Endothelial cell of umbilical vein (primary cell): ENCODE results near the gene TIPIN. TPM values are rescaled to one million over a fixed set of nuclear protein-coding genes. Genes with fewer than 3 reads are reported as not detected.

Source experiments
- BruUV-seq: library from RNA; stranded (reverse); fragments of 400-500 nt; replicated peaks from 2 replicates; lab custom pipeline; 2021; lab: Mats Ljungman, UMichigan
- CTCF ChIA-PET: fragments of 300-600, 350-600 bp; sonication (Branson Sonifier 250); formaldehyde crosslinking; loops from one replicate; lab custom pipeline; 2021; ENCODE audit warnings: antibody characterized with exemption, inconsistent platforms; lab: Charles Lee
- POLR2A ChIA-PET: fragments of 300-600, 350-600 bp; sonication (Branson Sonifier 250); formaldehyde crosslinking; loops from one replicate; lab custom pipeline; 2021; ENCODE audit warnings: antibody characterized with exemption, inconsistent platforms; lab: Charles Lee
- DNase-seq: peaks from one replicate; pipeline ENCODE4 v3.0.0-alpha.2; 2011; ENCODE audit warnings: low read depth, low spot score
- FAIRE-seq: peaks from 2 replicates; lab custom pipeline; 2011; peaks lifted over from hg19 to GRCh38; lab: Jason Lieb, UNC
- H2AFZ ChIP-seq: 2 replicates; pipeline ENCODE4 v1.6.0; 2012; ENCODE audit warnings: low read depth, low read length, control low read depth, inconsistent platforms
- H3K27ac ChIP-seq: 2 replicates; pipeline ENCODE4 v1.5.1; 2011; ENCODE audit warnings: low read depth, mild to moderate bottlenecking, control low read depth, low read length, moderate library complexity; ENCODE audit not compliant: insufficient read depth
- H3K27me3 ChIP-seq, 2 experiments: 2 replicates each; pipeline versions ENCODE4 v1.6.0 to v1.6.1; 2011; ENCODE audit warnings: low read length in 2 of 2, mixed read lengths in 1 of 2; ENCODE audit not compliant: control insufficient read depth in 2 of 2, insufficient read depth in 2 of 2
- H3K36me3 ChIP-seq, 2 experiments: 2 replicates in 1 of 2; 3 replicates in 1 of 2; pipeline ENCODE4 v1.5.1; 2011; ENCODE audit warnings: low read length in 2 of 2, mild to moderate bottlenecking in 1 of 2, moderate library complexity in 1 of 2; ENCODE audit not compliant: control insufficient read depth in 2 of 2, insufficient read depth in 2 of 2; ENCODE audit errors: extremely low read depth in 1 of 2
- H3K4me1 ChIP-seq: 3 replicates; pipeline ENCODE4 v1.5.1; 2011; ENCODE audit warnings: mild to moderate bottlenecking, low read length; ENCODE audit not compliant: control insufficient read depth, insufficient read depth; ENCODE audit errors: extremely low read depth
- H3K4me2 ChIP-seq: 2 replicates; pipeline ENCODE4 v1.6.1; 2011; ENCODE audit warnings: low read length, control low read depth, mixed read lengths; ENCODE audit not compliant: insufficient read depth
- H3K4me3 ChIP-seq, 3 experiments: fragments of 200-600 bp in 1 of 3; sonication (generic), shearing (Covaris generic) in 1 of 3; replicated peaks in 1 of 3; 2 replicates each; pipeline ENCODE4 v1.5.1; 2011 to 2016; ENCODE audit warnings: control low read depth in 3 of 3, low read length in 3 of 3, mild to moderate bottlenecking in 2 of 3, inconsistent platforms in 1 of 3, low read depth in 1 of 3, moderate library complexity in 1 of 3; ENCODE audit not compliant: insufficient read depth in 1 of 3
- H3K79me2 ChIP-seq: 2 replicates; pipeline ENCODE4 v1.6.0; 2012; ENCODE audit warnings: low read length, inconsistent platforms; ENCODE audit not compliant: control insufficient read depth, insufficient read depth
- H3K9ac ChIP-seq: replicated peaks from 2 replicates; pipeline ENCODE3; 2011; ENCODE audit warnings: low read length, control low read depth; ENCODE audit not compliant: insufficient read depth; ENCODE audit errors: extremely low read depth
- H3K9me1 ChIP-seq: replicated peaks from 3 replicates; pipeline ENCODE4 v1.6.0; 2011; ENCODE audit warnings: mild to moderate bottlenecking, low read length; ENCODE audit not compliant: control insufficient read depth, insufficient read depth; ENCODE audit errors: extremely low read depth
- H3K9me3 ChIP-seq: replicated peaks from 2 replicates; pipeline ENCODE4 v1.5.1; 2012; ENCODE audit warnings: low read length, inconsistent platforms; ENCODE audit not compliant: control insufficient read depth, insufficient read depth
- H4K20me1 ChIP-seq: replicated peaks from 2 replicates; pipeline ENCODE3; 2011; ENCODE audit warnings: mild to moderate bottlenecking, low read length; ENCODE audit not compliant: control insufficient read depth, insufficient read depth; ENCODE audit errors: extremely low read depth
- EZH2 ChIP-seq: IDR thresholded peaks from 2 replicates; pipeline ENCODE4 v1.6.1; 2012; ENCODE audit warnings: borderline replicate concordance, low read depth, mild to moderate bottlenecking, moderate library complexity, low read length, inconsistent platforms; ENCODE audit not compliant: severe bottlenecking
- FOS ChIP-seq: IDR thresholded peaks from 2 replicates; pipeline ENCODE4 v1.6.1; 2011; ENCODE audit warnings: mild to moderate bottlenecking, low read length, moderate library complexity, borderline replicate concordance; ENCODE audit not compliant: insufficient read depth
- GATA2 ChIP-seq: IDR thresholded peaks from 2 replicates; pipeline ENCODE4 v1.7.0; 2011; ENCODE audit warnings: low read depth, mild to moderate bottlenecking, moderate library complexity, mixed read lengths, low read length; ENCODE audit not compliant: insufficient read length, insufficient read depth
- JUN ChIP-seq: IDR thresholded peaks from 2 replicates; pipeline ENCODE4 v1.6.1; 2011; ENCODE audit warnings: borderline replicate concordance, low read depth; ENCODE audit not compliant: insufficient read length, insufficient read depth
- MYC ChIP-seq: IDR thresholded peaks from one replicate; pipeline ENCODE4 v1.6.1; 2011; ENCODE audit warnings: mild to moderate bottlenecking, low read depth, low read length
- POLR2A ChIP-seq: IDR thresholded peaks from 2 replicates; pipeline ENCODE4 v1.6.1; 2012; ENCODE audit warnings: low read depth, mild to moderate bottlenecking, control low read depth, low read length
- POLR2AphosphoS5 ChIP-seq: IDR thresholded peaks from 2 replicates; pipeline ENCODE4 v1.6.1; 2012; ENCODE audit warnings: low read depth, mild to moderate bottlenecking, control low read depth, low read length, moderate library complexity; ENCODE audit not compliant: insufficient read depth
- dilution Hi-C: fragments of 300-500 bp; cut with MboI; formaldehyde crosslinking; loops from one replicate; pipeline ENCODE4 v1.15.0; 2019; ENCODE audit warnings: low sequenced_read_pairs; ENCODE audit not compliant: extremely low pct_ligation_motif_present
- intact Hi-C: fragments of 100-400 bp; cut with micrococcal nuclease; formaldehyde crosslinking; loops from one replicate; pipeline ENCODE4 v1.10.0; 2022
- polyA plus RNA-seq, 4 experiments: library from polyadenylated mRNA; depleted of rRNA in 3 of 4; stranded (reverse) in 3 of 4; unstranded in 1 of 4; fragments of >200 nt; gene quantifications; 2 replicates each; pipeline versions ENCODE4 v1.2.1 to v1.2.3, GENCODE V29; 2011 to 2012; ENCODE audit warnings: missing spikeins in 1 of 4
- total RNA-seq: library from RNA; stranded (reverse); gene quantifications from 2 replicates; pipeline ENCODE4 v1.2.3, GENCODE V29; 2021
- TF ChIP-seq, protein P1 (sequence below), 2 donors: IDR thresholded peaks; 1 replicate in 1 of 2; 2 replicates in 1 of 2; pipeline ENCODE4 v1.5.1; 2011; ENCODE audit warnings: low read length in 2 of 2, mild to moderate bottlenecking in 2 of 2, moderate library complexity in 2 of 2, control low read depth in 1 of 2, inconsistent platforms in 1 of 2, low read depth in 1 of 2; ENCODE audit not compliant: insufficient read depth in 1 of 2; ENCODE audit errors: extremely low read depth in 1 of 2
- TF ChIP-seq, protein P2 (sequence below): IDR thresholded peaks from 2 replicates; pipeline ENCODE4 v1.6.1; 2011; ENCODE audit not compliant: insufficient read depth, insufficient read length

Gene TIPIN
- total and polyA plus RNA-seq, 2 donors (not counting 3 experiments of a cell fraction or from before 2014, with no cell fraction given): 3.6 to 15.4 TPM

DNA sequence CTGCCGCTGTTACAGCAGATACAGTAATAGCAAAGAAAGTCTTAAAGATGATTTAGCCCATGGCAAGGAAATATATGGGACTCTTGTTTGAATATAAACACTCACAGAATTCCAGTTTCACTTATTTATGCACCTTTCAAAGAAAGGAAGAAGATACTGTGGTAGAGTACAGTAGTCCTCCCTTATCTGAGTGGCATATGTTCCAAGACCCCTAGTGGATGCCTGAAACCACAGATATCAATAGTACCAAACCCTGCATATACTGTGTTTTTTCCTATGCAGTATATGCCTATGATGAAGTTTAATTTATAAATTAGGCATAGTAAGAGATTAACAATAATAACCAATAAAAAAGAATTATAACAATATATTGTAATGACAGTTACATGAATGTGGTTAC, 38.4 kb upstream of the TIPIN start:
- no peak overlapping the region for H3K9ac ChIP-seq
- no peaks in the 10 kb centered on the region for H3K36me3 ChIP-seq
- no peak overlapping the region for H3K4me3 ChIP-seq
- dilution Hi-C loops: no loop called here
- BruUV-seq: no TSS peak
- H3K79me2 ChIP-seq: peaks cover 92% of the 10 kb centered on the region
- H2AFZ ChIP-seq: no peak overlapping the region
- H3K27ac ChIP-seq: no peak overlapping the region
- FAIRE-seq: no peak
- no peaks in the 10 kb centered on the region for H3K9me1 ChIP-seq
- H3K4me1 ChIP-seq: peaks cover 13% of the 10 kb centered on the region
- no peaks in the 10 kb centered on the region for H3K9me3 ChIP-seq
- DNase-seq: no peak
- TF ChIP-seq, protein P1, sequence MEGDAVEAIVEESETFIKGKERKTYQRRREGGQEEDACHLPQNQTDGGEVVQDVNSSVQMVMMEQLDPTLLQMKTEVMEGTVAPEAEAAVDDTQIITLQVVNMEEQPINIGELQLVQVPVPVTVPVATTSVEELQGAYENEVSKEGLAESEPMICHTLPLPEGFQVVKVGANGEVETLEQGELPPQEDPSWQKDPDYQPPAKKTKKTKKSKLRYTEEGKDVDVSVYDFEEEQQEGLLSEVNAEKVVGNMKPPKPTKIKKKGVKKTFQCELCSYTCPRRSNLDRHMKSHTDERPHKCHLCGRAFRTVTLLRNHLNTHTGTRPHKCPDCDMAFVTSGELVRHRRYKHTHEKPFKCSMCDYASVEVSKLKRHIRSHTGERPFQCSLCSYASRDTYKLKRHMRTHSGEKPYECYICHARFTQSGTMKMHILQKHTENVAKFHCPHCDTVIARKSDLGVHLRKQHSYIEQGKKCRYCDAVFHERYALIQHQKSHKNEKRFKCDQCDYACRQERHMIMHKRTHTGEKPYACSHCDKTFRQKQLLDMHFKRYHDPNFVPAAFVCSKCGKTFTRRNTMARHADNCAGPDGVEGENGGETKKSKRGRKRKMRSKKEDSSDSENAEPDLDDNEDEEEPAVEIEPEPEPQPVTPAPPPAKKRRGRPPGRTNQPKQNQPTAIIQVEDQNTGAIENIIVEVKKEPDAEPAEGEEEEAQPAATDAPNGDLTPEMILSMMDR (IDR thresholded peaks at IDR 0.05; ENCODE audit: extremely low read depth in 1 of 2, insufficient read depth in 1 of 2, low read depth in 1 of 2, low read length in 2 of 2): no peak
- TF ChIP-seq, protein P2, sequence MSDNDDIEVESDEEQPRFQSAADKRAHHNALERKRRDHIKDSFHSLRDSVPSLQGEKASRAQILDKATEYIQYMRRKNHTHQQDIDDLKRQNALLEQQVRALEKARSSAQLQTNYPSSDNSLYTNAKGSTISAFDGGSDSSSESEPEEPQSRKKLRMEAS: no peak
- TF ChIP-seq JUN: no peak
- TF ChIP-seq GATA2: no peak
- no peak for TF ChIP-seq FOS
- no peak for TF ChIP-seq POLR2AphosphoS5
- TF ChIP-seq POLR2A: no peak
- TF ChIP-seq EZH2: no peak
- TF ChIP-seq MYC: no peak
- CTCF ChIA-PET: interaction anchor here (2.1 kb wide), 1 partner anchor 11 kb away, joined by 11 read pairs; no protein-coding TSS in a partner anchor
- intact Hi-C loops: no loop called here
- no peaks in the 10 kb centered on the region for H3K27me3 ChIP-seq
- peaks cover 4% of the 10 kb centered on the region for H4K20me1 ChIP-seq
- POLR2A ChIA-PET: no interaction called here
- no peak overlapping the region for H3K4me2 ChIP-seq
